GM19324 (cell line): ENCODE data around the gene SELENOS.
A peak's percentile ranks its signal among the peaks of the same experiment; 100 is the strongest.

ENCODE experiments used
- ATAC-seq: cut with Tn5 transposase; IDR thresholded peaks from one replicate; pipeline ENCODE4 v1.9.1; 2021; ENCODE audit warnings: mild to moderate bottlenecking, moderate library complexity; ENCODE audit not compliant: unreplicated experiment, low FRiP score

The SELENOS gene

GRCh38 chr15:101252836-101253235, 24.4 kb downstream of the SELENOS start:
- no peak for ATAC-seq

GRCh38 chr15:101251830-101252820, 25.2 kb downstream of the SELENOS start, which contains the start of gene CHSY1:
CHSY1 (minus strand) TSS chr15:101252048; CDS start chr15:101251456, 592 bp downstream.
- ATAC-seq: peak; percentile 76

- peak; percentile 45 for ATAC-seq
Measured at GRCh38 chr15:101250873-101251829, 26.1 kb downstream of the SELENOS start.

- no peak for ATAC-seq
Measured at GRCh38 chr15:101250341-101250831, 26.9 kb downstream of the SELENOS start.

GRCh38 chr15:101248274-101248673, 29.0 kb downstream of the SELENOS start:
- no peak for ATAC-seq

- ATAC-seq: no peak
Measured at GRCh38 chr15:101246824-101247745, 30.2 kb downstream of the SELENOS start.

- ATAC-seq: no peak
Measured at GRCh38 chr15:101246391-101246790, 30.9 kb downstream of the SELENOS start.

- no peak for ATAC-seq
Measured at GRCh38 chr15:101244889-101245668, 32.2 kb downstream of the SELENOS start.

GRCh38 chr15:101244036-101244781, 33.1 kb downstream of the SELENOS start:
- no peak for ATAC-seq

GRCh38 chr15:101243420-101243819, 33.9 kb downstream of the SELENOS start:
- no peak for ATAC-seq

GRCh38 chr15:101242999-101243336, 34.3 kb downstream of the SELENOS start:
- no peak for ATAC-seq

- ATAC-seq: peak; percentile 74
Measured at GRCh38 chr15:101242160-101242998, 34.9 kb downstream of the SELENOS start.

- no peak for ATAC-seq
Measured at GRCh38 chr15:101240358-101240757, 36.9 kb downstream of the SELENOS start.

GRCh38 chr15:101239724-101240136, 37.6 kb downstream of the SELENOS start:
- no peak for ATAC-seq

GRCh38 chr15:101237251-101237650, 40.0 kb downstream of the SELENOS start:
- ATAC-seq: no peak

GRCh38 chr15:101233651-101234280, 43.5 kb downstream of the SELENOS start:
- no peak for ATAC-seq

- no peak for ATAC-seq
Measured at GRCh38 chr15:101232677-101233076, 44.6 kb downstream of the SELENOS start.
